Fibroblast of the aortic adventitia (primary cell): ENCODE results near the gene ZNF598. TPM values are rescaled to one million over a fixed set of nuclear protein-coding genes. Genes with fewer than 3 reads are reported as not detected.

ENCODE experiments used
- DNase-seq: peaks from one replicate; pipeline ENCODE4 v3.0.0-alpha.2; 2010; ENCODE audit warnings: low read depth
- H3K4me3 ChIP-seq: 2 replicates; pipeline ENCODE4 v1.5.1; 2011; ENCODE audit warnings: low read depth, mild to moderate bottlenecking, control low read depth, low read length, moderate library complexity
- total RNA-seq: library from RNA; depleted of rRNA; stranded (reverse); fragments of >200 nt; gene quantifications from 2 replicates; pipeline ENCODE4 v1.2.3, GENCODE V29; 2012; ENCODE audit warnings: low replicate concordance
- TF ChIP-seq, protein P1 (sequence below): IDR thresholded peaks from 2 replicates; pipeline ENCODE4 v1.5.1; 2011; ENCODE audit warnings: mild to moderate bottlenecking, low read length, control low read depth, inconsistent platforms; ENCODE audit not compliant: insufficient read depth

The ZNF598 gene
- total RNA-seq, 1 donor, result 18.8 TPM

DNA sequence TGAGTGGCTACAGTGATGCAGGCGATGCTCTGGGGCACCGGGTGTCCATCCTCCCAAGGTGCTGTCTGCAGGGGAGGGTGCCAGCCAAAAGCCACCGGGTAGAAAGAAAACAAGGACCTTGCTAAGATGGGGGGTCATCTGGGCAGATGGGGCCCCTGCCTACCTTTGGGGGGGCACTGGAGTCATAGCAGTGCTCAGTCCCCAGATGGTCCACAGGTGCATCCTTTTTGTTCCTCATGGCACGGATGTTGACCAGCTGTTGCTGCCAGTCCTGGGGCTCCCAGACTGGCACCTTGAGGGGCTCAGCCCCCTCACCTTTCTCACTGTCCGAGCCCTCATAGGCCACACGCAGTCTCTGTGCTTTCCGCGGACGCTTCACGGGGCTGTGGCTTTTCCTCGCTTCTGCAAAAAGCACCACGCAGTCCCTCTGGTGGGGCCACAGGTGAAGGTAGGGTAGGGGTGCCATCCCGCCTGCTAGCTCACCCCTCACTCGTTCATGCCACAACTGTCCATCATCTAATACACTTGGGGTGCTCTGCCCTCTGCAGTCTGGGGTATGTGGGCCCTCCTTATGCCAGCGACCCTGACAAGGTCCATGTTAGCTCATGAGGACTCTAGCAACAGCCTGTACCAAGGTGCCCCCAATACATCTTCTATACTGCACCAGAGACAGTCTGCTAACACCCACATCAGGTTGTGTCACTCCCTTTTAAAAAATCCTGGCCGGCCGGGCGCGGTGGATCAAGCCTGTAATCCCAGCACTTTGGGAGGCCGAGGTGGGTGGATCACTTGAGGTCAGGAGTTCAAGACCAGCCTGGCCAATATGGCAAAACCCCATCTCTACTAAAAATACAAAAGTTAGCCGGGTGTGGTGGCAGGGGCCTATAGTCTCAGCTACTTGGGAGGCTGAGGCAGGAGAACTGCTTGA, 36.6 kb upstream of the ZNF598 start:
- H3K4me3 ChIP-seq, result no peak overlapping the region
- TF ChIP-seq, protein P1, sequence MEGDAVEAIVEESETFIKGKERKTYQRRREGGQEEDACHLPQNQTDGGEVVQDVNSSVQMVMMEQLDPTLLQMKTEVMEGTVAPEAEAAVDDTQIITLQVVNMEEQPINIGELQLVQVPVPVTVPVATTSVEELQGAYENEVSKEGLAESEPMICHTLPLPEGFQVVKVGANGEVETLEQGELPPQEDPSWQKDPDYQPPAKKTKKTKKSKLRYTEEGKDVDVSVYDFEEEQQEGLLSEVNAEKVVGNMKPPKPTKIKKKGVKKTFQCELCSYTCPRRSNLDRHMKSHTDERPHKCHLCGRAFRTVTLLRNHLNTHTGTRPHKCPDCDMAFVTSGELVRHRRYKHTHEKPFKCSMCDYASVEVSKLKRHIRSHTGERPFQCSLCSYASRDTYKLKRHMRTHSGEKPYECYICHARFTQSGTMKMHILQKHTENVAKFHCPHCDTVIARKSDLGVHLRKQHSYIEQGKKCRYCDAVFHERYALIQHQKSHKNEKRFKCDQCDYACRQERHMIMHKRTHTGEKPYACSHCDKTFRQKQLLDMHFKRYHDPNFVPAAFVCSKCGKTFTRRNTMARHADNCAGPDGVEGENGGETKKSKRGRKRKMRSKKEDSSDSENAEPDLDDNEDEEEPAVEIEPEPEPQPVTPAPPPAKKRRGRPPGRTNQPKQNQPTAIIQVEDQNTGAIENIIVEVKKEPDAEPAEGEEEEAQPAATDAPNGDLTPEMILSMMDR, result no peak

DNA sequence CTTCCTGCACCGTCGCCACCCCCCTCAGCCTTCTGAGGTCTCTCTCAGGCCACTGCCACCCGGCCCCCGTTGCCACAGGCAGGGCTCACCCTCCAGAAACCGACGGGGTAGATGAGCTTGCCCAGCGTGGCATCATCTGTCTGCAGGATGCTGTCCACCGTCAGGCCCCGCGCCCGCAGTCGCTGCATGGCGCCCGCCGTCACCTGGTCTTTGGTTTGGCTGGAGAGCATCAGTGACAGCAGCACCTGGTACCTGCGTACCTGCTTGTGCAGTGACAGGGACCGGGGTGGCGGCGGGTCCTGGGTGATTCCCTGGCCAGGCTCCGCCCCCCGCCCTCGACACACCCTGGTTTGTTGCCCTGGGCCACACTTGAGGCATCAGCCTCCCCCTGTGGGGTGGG, 34.9 kb upstream of the ZNF598 start:
- H3K4me3 ChIP-seq, result no peak overlapping the region
- TF ChIP-seq, protein P1, result no peak
- DNase-seq, result no peak

More for the DNA sequence above, 36.6 kb upstream of the ZNF598 start:
- no peak for DNase-seq

DNA sequence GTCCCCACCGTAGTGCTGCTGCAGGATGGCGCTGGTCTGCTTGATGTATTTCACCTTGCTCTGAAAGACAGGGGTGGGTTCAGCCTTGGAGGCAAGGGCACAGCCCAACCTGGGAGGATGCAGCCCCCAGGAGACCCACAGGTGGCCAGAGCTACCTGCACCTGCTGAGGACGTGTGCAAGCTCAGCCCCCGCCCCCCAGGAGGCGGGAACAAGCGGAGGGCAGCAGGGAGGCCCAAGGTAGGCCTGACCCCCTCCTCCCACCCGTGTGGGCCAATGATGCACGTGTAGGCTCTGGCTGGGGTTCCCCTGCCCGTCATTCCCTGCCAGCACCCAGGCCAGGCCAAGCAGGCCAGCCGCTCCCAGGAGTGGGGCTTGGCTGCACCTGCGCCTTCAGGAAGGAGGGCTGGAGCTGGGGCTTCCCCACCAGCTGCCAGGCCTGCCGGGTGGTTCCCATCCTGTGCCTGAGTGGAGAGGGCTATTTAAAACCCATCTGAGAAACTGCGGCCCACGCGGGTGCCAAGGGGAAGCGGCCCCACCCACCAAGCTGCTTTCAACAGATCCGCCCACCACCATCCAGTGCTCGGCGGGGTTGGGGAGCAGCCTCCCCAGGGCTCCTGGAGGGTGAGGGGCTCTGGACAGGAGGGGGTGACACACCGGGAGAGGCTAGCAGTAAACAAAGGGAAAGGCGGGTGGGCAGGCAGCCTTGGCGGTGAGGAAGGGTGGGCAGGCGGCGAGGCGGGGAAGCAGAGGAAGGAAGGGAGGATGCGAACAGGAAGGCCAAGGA, 34.2 kb upstream of the ZNF598 start:
- no peak overlapping the region for H3K4me3 ChIP-seq
- TF ChIP-seq, protein P1, result no peak
- no peak for DNase-seq

DNA sequence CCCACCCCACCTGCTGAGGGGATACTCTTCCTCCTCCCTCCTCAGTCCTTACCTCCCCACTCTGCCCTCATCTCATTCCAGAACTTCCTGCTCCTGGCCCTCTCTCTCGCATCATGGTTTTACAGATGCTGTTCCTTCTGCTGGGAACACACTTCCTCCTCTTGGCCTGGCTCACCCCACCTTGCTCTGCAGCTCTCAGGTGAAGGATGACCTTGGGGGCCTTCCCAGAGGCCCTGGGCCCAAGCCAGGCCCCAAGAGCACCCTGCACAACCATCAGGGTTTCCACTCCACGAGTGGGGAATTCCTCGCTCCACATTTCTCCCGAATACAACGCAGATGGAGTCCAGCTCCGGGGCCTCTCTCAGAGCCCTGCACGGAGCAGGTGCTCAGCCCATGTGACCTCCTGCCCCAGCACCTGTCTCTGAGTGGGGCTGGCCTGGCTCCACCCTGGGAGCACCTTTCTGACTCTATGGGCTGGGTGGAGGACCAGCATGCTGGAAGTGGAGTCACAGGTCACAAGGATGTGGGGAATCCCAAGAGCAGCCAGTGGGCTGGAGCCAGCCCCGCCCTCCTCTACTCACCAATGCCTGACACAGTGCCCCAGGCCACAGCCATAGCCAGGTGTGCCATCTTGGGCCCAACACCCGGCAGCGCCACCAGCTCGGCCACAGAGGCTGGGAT, 33.5 kb upstream of the ZNF598 start:
- H3K4me3 ChIP-seq, result no peak overlapping the region
- DNase-seq, result no peak
- TF ChIP-seq, protein P1, result no peak

DNA sequence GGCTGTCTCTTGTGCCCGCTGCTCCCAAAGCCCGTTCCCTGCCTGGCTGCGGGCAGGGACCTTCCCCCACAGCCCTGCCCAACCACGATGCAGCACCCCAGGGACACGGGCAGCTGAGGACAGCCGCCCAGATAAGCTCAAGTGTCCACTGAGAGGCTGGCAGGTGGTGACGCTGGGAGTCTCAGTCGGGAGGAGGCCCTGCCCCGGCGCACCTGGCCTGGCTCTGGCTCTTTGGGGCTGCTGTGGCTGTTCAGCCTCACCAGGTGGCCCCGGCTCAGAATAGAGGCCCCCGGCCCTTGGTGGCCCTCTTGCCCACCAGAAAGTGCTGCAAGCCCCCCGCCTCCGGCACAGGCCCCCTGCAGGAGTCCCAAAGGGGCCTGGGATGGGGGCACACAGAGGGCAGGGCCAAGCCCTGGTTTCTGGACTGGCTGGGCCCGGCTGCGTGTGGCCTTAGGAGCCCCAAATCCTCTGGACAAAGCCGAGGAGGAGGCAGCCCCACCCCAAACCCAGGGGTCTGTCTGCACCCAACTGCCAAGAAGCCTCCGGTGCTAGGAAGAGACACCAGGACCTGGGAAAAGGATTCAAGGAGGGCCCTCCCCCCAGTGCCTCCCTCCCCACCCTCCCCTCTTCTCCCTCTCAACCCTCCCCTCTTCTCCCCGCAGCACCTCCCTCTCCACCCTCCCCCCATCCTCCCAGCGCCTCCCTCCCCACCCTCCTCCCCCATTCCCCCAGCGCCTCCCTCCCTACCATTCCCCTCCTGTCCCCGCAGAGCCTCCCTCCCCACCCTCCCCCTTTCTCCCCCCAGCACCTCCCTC, 32.8 kb upstream of the ZNF598 start:
- no peak overlapping the region for H3K4me3 ChIP-seq
- no peak for DNase-seq
- TF ChIP-seq, protein P1, result no peak
